BLaER1 (cell line): Measurements from ENCODE around the gene RIN2.

Experiments used
- H3K27ac ChIP-seq: shearing (Covaris generic); formaldehyde crosslinking; 2 replicates; pipeline ENCODE4 v1.8.1; 2022
- H3K27me3 ChIP-seq: shearing (Covaris generic); formaldehyde crosslinking; 2 replicates; pipeline ENCODE4 v1.8.1; 2022
- H3K36me3 ChIP-seq: shearing (Covaris generic); formaldehyde crosslinking; 2 replicates; pipeline ENCODE4 v1.8.1; 2022
- H3K4me1 ChIP-seq: shearing (Covaris generic); formaldehyde crosslinking; 2 replicates; pipeline ENCODE4 v1.8.1; 2022
- H3K4me2 ChIP-seq: shearing (Covaris generic); formaldehyde crosslinking; 2 replicates; pipeline ENCODE4 v1.8.1; 2022
- H3K4me3 ChIP-seq: shearing (Covaris generic); formaldehyde crosslinking; 2 replicates; pipeline ENCODE4 v1.8.1; 2022
- H3K9ac ChIP-seq: shearing (Covaris generic); formaldehyde crosslinking; 2 replicates; pipeline ENCODE4 v1.8.1; 2022
- H3K9me3 ChIP-seq: shearing (Covaris generic); formaldehyde crosslinking; 2 replicates; pipeline ENCODE4 v1.8.1; 2022
- H4K20me1 ChIP-seq: shearing (Covaris generic); formaldehyde crosslinking; 2 replicates; pipeline ENCODE4 v1.8.1; 2022
- Cebpa-rat ChIP-seq: shearing (Covaris generic); IDR thresholded peaks from 2 replicates; pipeline ENCODE4 v1.8.1; 2022

The RIN2 gene

DNA sequence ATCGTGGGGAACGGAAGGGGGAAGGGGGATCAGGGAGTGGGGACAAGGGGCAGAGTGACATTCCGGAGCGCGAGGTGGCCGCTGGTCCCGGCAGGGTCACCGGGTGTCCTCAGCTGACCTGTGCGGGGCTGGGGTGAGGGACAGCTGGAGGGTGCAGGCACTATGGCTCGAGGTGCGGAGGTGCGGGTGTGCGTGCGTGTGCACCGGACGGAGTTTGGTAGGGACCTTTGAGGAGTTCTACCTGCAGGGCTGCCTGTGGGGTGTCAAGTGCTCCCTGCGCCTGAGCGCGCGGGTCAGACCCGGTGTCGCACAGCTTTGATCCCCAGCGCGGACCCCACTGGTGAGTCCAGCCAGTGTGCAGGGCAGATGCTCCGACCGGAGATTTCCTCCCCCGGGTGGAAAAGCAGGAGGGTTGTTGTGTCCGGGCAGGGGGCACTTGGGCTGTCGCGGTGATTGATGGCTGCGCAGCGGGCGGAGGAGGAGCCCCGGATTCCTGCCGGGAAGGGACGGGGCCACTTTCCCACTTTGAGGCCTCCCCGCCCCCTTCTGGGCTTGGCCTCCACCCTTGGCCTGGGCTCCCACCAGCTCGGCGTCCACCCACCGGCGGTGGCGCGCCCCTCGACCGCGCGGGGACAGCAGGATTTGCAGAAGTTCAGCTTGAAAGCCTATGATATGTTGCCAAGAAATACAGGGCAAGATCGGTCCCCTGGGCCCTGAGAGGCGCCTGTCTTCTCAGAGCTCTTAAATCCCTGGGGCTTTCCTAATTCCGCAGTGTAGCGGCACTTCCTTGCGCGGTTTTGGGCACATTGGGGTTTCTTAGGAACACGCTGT lies 658 bp downstream of the RIN2 start:
- peak overlapping the region; percentile 78 for H3K4me3 ChIP-seq
- H3K9me3 ChIP-seq = no peaks in the 10 kb centered on the region
- H3K4me1 ChIP-seq = peaks cover 44% of the 10 kb centered on the region
- H3K27me3 ChIP-seq = no peaks in the 10 kb centered on the region
- H3K9ac ChIP-seq = peak overlapping the region; percentile 81
- H4K20me1 ChIP-seq = peaks cover 36% of the 10 kb centered on the region
- peak overlapping the region; percentile 83 for H3K27ac ChIP-seq
- TF ChIP-seq Cebpa-rat = no peak
- peak overlapping the region; percentile 100 for H3K4me2 ChIP-seq
- no peaks in the 10 kb centered on the region for H3K36me3 ChIP-seq

DNA sequence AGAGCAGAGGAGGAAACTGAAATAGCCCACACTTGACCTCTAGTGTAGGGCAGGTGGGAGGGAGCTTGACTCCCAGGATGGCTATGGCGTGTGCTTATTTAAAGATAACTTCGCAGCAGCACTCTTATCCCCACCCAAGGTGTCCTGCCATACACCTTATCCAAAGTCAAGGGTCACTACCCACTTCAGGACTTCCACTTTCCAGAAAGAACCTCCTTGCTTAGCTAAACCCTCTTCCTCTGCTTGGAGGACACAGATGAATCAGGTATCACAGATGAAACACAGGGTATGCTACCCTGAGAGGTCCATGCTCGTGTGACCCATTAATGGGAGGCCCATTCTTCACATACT lies 2.3 kb downstream of the RIN2 start:
- H3K27me3 ChIP-seq = no peaks in the 10 kb centered on the region
- no peak for TF ChIP-seq Cebpa-rat
- no peak overlapping the region for H3K27ac ChIP-seq
- H3K4me2 ChIP-seq = no peak overlapping the region
- H4K20me1 ChIP-seq = peaks cover 36% of the 10 kb centered on the region
- no peaks in the 10 kb centered on the region for H3K36me3 ChIP-seq
- H3K9ac ChIP-seq = no peak overlapping the region
- H3K4me1 ChIP-seq = peaks cover 44% of the 10 kb centered on the region
- H3K9me3 ChIP-seq = no peaks in the 10 kb centered on the region
- no peak overlapping the region for H3K4me3 ChIP-seq

DNA sequence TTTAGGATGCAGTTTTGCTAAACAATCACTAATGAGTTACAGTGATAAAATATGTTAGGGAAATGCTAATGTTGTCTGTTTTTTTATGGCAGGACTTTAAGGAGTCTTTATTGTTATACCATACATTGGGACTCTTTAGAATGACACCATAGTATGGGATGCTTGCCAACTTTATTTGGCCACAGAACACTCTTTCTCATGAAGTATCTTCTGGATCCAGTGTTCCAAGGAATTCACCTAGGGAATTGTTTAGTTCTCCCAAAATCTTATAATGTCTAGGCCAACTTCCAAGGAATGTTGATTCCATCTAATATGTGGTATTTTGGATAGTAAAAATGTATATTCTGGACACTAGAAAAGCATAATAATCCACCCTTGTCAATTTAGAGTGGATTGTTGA lies 3.3 kb downstream of the RIN2 start:
- no peak overlapping the region for H3K9ac ChIP-seq
- peak overlapping the region; percentile 11; the same call in 1 of the 2 replicates for H3K4me2 ChIP-seq
- no peaks in the 10 kb centered on the region for H3K27me3 ChIP-seq
- H3K4me3 ChIP-seq = no peak overlapping the region
- H4K20me1 ChIP-seq = peaks cover 36% of the 10 kb centered on the region
- H3K4me1 ChIP-seq = peaks cover 44% of the 10 kb centered on the region
- H3K36me3 ChIP-seq = no peaks in the 10 kb centered on the region
- no peak overlapping the region for H3K27ac ChIP-seq
- TF ChIP-seq Cebpa-rat = no peak
- no peaks in the 10 kb centered on the region for H3K9me3 ChIP-seq

DNA sequence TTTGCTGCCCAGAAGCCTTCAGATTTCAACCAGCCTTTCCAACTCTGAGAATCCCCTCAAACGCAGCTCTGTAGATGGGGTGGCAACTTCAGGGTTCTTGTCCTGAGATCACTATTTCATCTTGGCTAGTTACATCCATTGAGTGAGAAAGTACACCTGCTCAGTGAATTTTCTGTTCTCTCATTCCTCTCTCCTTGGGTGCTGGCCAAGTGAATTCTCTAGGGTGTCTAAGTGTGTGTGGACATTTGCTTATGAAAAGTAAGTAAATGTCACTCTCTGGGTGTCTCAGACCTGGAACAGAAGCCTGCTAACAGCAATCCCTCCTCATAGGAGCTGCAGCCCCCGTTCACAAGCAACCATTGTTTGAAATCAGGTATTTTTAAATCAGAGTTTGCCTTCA lies 3.8 kb downstream of the RIN2 start:
- H3K27me3 ChIP-seq = no peaks in the 10 kb centered on the region
- H3K27ac ChIP-seq = no peak overlapping the region
- H3K9ac ChIP-seq = no peak overlapping the region
- no peak for TF ChIP-seq Cebpa-rat
- no peaks in the 10 kb centered on the region for H3K36me3 ChIP-seq
- H3K9me3 ChIP-seq = no peaks in the 10 kb centered on the region
- no peak overlapping the region for H3K4me3 ChIP-seq
- peaks cover 36% of the 10 kb centered on the region for H4K20me1 ChIP-seq
- H3K4me2 ChIP-seq = peak overlapping the region; percentile 11; the same call in 1 of the 2 replicates
- peaks cover 38% of the 10 kb centered on the region for H3K4me1 ChIP-seq

DNA sequence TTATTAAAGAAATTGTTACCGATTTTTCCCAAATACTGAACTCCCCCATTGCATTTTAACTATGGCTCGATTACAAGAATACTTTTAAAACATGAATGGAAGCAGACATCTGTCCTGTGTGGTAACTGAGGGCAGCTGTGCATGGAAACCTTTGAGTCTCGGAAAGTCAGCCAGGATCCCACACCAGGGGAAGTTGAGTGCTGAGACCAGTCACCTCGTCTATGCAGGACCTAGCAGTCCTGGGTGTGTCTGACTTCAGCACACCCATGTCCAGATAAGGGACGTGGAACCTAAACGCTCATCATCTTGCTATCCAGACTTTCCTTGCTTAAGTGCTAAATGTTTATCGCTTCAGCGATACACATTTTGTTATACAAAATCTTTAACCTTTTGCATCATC lies 6.1 kb downstream of the RIN2 start:
- TF ChIP-seq Cebpa-rat = no peak
- Histone ChIP-seq H4K20me1 (peaks cover 29% of the 10 kb centered on the region), H3K9ac (no peak overlapping the region), H3K4me2 (no peak overlapping the region), H3K27me3 (no peaks in the 10 kb centered on the region), H3K4me1 (peaks cover 22% of the 10 kb centered on the region), H3K4me3 (no peak overlapping the region), H3K36me3 (no peaks in the 10 kb centered on the region), H3K27ac (no peak overlapping the region), H3K9me3 (no peaks in the 10 kb centered on the region)

DNA sequence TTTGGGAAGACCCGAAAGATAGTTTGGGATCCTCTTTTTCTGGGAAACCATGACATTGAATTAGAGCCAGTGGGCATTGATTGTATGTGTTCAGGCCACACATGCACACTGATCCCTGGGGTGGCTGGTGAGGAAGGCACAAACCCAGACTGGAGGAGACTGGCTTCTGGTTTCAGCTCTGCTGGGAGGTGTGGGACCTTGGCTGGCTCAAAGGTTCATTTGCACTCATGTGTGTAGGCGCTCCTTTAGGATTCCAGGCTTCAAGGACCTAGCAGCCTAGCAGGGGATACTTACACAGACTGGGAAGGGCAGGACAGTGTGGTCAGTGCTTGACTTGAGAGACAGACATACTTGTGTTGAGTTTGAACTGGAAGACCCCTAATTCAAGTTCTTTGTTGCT lies 7.2 kb downstream of the RIN2 start:
- Histone ChIP-seq H4K20me1 (peaks cover 19% of the 10 kb centered on the region), H3K4me3 (no peak overlapping the region), H3K4me2 (no peak overlapping the region), H3K4me1 (peaks cover 13% of the 10 kb centered on the region), H3K9ac (no peak overlapping the region), H3K36me3 (no peaks in the 10 kb centered on the region), H3K9me3 (no peaks in the 10 kb centered on the region), H3K27me3 (no peaks in the 10 kb centered on the region), H3K27ac (no peak overlapping the region)
- no peak for TF ChIP-seq Cebpa-rat

DNA sequence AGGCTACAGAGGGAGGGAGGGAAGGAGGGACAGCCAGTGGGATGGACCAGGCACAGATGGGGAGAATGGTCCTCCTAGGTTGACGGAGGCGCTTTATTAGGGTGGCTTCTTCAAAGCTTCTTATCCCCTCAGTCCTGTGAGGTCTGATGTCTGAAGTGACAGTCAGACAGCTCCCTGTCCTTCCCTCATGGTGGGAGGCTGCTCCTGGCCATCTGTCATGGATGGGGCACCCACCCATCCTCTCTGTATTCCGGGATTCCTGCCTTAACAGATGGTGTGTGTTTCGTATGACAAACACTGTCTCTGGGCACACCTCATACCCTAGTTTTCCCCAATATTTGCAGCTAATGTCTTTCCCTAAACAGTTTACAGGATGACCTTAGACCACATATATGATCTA lies 7.9 kb downstream of the RIN2 start:
- Histone ChIP-seq H4K20me1 (peaks cover 12% of the 10 kb centered on the region), H3K36me3 (no peaks in the 10 kb centered on the region), H3K4me1 (peaks cover 13% of the 10 kb centered on the region), H3K27ac (no peak overlapping the region), H3K4me3 (no peak overlapping the region), H3K9me3 (no peaks in the 10 kb centered on the region), H3K27me3 (no peaks in the 10 kb centered on the region), H3K4me2 (no peak overlapping the region), H3K9ac (no peak overlapping the region)
- no peak for TF ChIP-seq Cebpa-rat

DNA sequence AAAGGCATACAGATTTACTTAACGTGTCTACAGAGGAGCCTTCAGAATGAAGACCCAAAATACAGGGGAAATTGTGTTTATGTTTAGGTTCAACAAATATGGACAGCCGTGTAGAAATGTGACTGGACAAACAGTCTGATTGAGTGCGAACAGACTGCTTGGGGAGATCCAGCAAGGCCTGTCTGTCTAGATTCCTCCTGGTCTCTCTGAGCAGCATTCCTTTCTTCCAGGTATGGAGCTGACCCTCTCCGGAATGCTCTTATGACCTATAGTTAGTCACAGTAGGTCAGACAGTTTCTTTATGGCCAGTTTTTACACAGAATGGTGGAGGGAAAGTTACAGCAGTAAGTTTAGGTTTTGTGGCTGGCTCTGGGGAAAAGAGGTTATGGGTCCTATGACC lies 9.0 kb downstream of the RIN2 start:
- Histone ChIP-seq H3K9ac (no peak overlapping the region), H3K36me3 (no peaks in the 10 kb centered on the region), H3K4me2 (no peak overlapping the region), H3K4me1 (peaks cover 5% of the 10 kb centered on the region), H3K27ac (no peak overlapping the region), H3K9me3 (no peaks in the 10 kb centered on the region), H3K27me3 (no peaks in the 10 kb centered on the region), H4K20me1 (peaks cover 3% of the 10 kb centered on the region; the same call in 1 of the 2 replicates), H3K4me3 (no peak overlapping the region)
- no peak for TF ChIP-seq Cebpa-rat

DNA sequence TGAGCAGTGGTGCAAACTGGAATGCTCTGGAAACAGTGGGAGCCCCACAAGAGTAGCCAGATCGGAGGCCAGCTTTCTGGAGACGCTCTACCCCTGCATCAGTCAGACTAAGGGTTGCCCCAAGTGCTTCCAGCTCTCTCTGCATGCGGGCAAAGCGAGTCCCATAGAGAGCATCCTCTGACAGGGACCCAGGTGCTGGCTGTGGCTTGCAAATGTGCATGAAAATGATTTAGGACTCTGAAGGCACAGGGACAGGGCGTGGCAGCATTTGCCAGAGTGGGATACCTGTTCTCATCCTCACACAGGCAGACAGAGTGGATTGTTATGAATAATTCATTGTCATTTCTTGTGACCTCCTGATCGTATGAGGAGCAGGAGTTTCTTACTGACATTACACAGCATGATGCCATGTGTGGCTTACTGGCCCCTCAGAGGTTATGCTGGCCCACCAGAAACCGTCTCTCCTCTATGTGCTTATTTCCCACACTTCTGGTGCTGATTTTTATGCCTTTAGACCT lies 10.3 kb downstream of the RIN2 start:
- Histone ChIP-seq H3K4me1 (no peaks in the 10 kb centered on the region), H3K9me3 (no peaks in the 10 kb centered on the region), H3K27me3 (no peaks in the 10 kb centered on the region), H3K36me3 (no peaks in the 10 kb centered on the region; the same call in 1 of the 2 replicates), H3K27ac (no peak overlapping the region), H4K20me1 (no peaks in the 10 kb centered on the region; the same call in 1 of the 2 replicates), H3K4me3 (no peak overlapping the region), H3K9ac (no peak overlapping the region), H3K4me2 (no peak overlapping the region)
- TF ChIP-seq Cebpa-rat = no peak

DNA sequence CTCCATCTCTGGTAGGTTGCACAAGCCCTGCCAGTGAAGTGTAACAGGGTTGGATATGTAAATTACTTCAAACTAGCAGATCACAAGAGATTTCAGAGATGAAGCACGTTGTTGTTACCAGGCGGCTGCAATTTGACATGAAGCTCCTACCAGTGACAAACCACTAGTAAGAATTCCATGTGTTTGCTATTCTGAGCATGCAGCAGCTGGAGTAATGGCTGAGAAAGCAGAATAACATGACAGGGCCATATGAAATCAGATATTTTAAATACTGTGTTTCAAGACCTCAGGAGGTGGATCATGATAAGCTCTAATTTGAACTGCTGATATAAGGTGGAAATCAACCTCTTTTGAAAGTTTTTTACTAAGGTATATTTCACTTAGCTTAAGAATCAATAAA lies 11.4 kb downstream of the RIN2 start:
- H4K20me1 ChIP-seq = no peaks in the 10 kb centered on the region; the same call in 1 of the 2 replicates
- H3K4me3 ChIP-seq = no peak overlapping the region
- no peaks in the 10 kb centered on the region; the same call in 1 of the 2 replicates for H3K36me3 ChIP-seq
- H3K9me3 ChIP-seq = no peaks in the 10 kb centered on the region
- H3K4me2 ChIP-seq = no peak overlapping the region
- no peaks in the 10 kb centered on the region for H3K4me1 ChIP-seq
- H3K27ac ChIP-seq = no peak overlapping the region
- no peak overlapping the region for H3K9ac ChIP-seq
- no peak for TF ChIP-seq Cebpa-rat
- H3K27me3 ChIP-seq = no peaks in the 10 kb centered on the region
